ENCODE data around the gene CPLANE2. TPM values are rescaled to one million over a fixed set of nuclear protein-coding genes. Genes with fewer than 3 reads are reported as not detected.

The CPLANE2 gene
- total and polyA plus RNA-seq, 2 of the 4 experiments (the other 2 are of a cell fraction), result 3.2 to 5.8 TPM

- Histone ChIP-seq H4K8ac (ENCODE audit: low read depth in 2 of 2, low read length in 2 of 2) (no peak overlapping the region), H4K5ac (ENCODE audit: low read depth, low read length) (no peak overlapping the region), H2AK9ac (replicated peaks; ENCODE audit: low read depth, low read length, poor library complexity) (no peak overlapping the region), H4K91ac (ENCODE audit: insufficient read depth, low read depth, low read length) (no peak overlapping the region), H2BK120ac (ENCODE audit: low read depth, low read length) (no peak overlapping the region), H3K9me1 (ENCODE audit: insufficient read depth, low read length) (no peaks in the 10 kb centered on the region), H3K9me3 (ENCODE audit: control insufficient read depth, insufficient read depth, low read length) (no peaks in the 10 kb centered on the region), H3K23ac (ENCODE audit: low read depth, low read length) (no peak overlapping the region), H2AK5ac (ENCODE audit: low read depth, low read length) (no peak overlapping the region), H2BK20ac (ENCODE audit: low read depth, low read length) (no peak overlapping the region), H2BK5ac (ENCODE audit: low read depth, low read length, poor library complexity, severe bottlenecking) (no peak overlapping the region), H4K20me1 (ENCODE audit: insufficient read depth, low read length) (no peaks in the 10 kb centered on the region; the same call in 1 of the 2 replicates), H3K18ac (ENCODE audit: low read depth, low read length) (no peak overlapping the region), H2BK15ac (ENCODE audit: low read depth, low read length) (no peak overlapping the region), H3K4me1 (ENCODE audit: control insufficient read depth, insufficient read depth, low read length) (no peaks in the 10 kb centered on the region), H3K4ac (ENCODE audit: low read depth, low read length) (no peak overlapping the region), H3K27ac (ENCODE audit: insufficient read depth, low read length) (no peak overlapping the region), H3K36me3 (ENCODE audit: control insufficient read depth, insufficient read depth, low read length) (peaks cover 6% of the 10 kb centered on the region), H3K27me3 (ENCODE audit: control insufficient read depth, insufficient read depth, low read length) (no peaks in the 10 kb centered on the region), H3K56ac (ENCODE audit: extremely low read depth, insufficient read depth, low read length) (no peak overlapping the region), H3K79me1 (ENCODE audit: low read depth in 1 of 2, low read length in 2 of 2) (peaks cover 0 to 1% of the 10 kb centered on the region in 2 experiments; a peak in 1 of 4 replicates), H2AFZ (replicated peaks; ENCODE audit: low read length, poor library complexity) (no peak overlapping the region), H3K4me2 (ENCODE audit: low read depth, low read length) (no peak overlapping the region), H3K9ac (ENCODE audit: low read depth, low read length) (no peak overlapping the region), H3K4me3 (ENCODE audit: insufficient read depth, low read depth, low read length) (no peak overlapping the region), H3K14ac (replicated peaks; ENCODE audit: low read depth, low read length) (no peak overlapping the region)
- ChIA-PET POLR2A (ENCODE audit: unreplicated experiment) (no interaction called here), CTCF (no interaction called here)
- in situ Hi-C loops (cut with MboI; ENCODE audit: low sequenced_read_pairs), result loop anchor here (25.0 kb wide), 1 partner anchor 412 kb away; no protein-coding TSS in a partner anchor
- dilution Hi-C loops (cut with HindIII; ENCODE audit: low sequenced_read_pairs, unreplicated experiment), result no loop called here
- TF ChIP-seq RCOR1 (IDR thresholded peaks at IDR 0.05; ENCODE audit: insufficient replicate concordance, low read length) (no peak), BHLHE40 (IDR thresholded peaks at IDR 0.05; ENCODE audit: low read depth, low read length) (no peak), MAFK (IDR thresholded peaks at IDR 0.05; ENCODE audit: low read depth, low read length) (no peak), FOS (IDR thresholded peaks at IDR 0.05; ENCODE audit: low read depth, low read length) (no peak), RFX5 (IDR thresholded peaks at IDR 0.05; ENCODE audit: low read depth, low read length) (no peak), CHD1 (IDR thresholded peaks at IDR 0.05; ENCODE audit: low read depth, low read length) (no peak), POLR2A (IDR thresholded peaks at IDR 0.05; ENCODE audit: low read depth, low read length) (no peak), NFE2L2 (IDR thresholded peaks at IDR 0.05; ENCODE audit: low read depth, low read length) (no peak), SMC3 (IDR thresholded peaks at IDR 0.05; ENCODE audit: low read depth, low read length) (no peak)
- TF ChIP-seq, protein P1, sequence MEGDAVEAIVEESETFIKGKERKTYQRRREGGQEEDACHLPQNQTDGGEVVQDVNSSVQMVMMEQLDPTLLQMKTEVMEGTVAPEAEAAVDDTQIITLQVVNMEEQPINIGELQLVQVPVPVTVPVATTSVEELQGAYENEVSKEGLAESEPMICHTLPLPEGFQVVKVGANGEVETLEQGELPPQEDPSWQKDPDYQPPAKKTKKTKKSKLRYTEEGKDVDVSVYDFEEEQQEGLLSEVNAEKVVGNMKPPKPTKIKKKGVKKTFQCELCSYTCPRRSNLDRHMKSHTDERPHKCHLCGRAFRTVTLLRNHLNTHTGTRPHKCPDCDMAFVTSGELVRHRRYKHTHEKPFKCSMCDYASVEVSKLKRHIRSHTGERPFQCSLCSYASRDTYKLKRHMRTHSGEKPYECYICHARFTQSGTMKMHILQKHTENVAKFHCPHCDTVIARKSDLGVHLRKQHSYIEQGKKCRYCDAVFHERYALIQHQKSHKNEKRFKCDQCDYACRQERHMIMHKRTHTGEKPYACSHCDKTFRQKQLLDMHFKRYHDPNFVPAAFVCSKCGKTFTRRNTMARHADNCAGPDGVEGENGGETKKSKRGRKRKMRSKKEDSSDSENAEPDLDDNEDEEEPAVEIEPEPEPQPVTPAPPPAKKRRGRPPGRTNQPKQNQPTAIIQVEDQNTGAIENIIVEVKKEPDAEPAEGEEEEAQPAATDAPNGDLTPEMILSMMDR (conservative IDR thresholded peaks at IDR 0.05; ENCODE audit: low read depth, low read length), result no peak
- TF ChIP-seq, protein P2, sequence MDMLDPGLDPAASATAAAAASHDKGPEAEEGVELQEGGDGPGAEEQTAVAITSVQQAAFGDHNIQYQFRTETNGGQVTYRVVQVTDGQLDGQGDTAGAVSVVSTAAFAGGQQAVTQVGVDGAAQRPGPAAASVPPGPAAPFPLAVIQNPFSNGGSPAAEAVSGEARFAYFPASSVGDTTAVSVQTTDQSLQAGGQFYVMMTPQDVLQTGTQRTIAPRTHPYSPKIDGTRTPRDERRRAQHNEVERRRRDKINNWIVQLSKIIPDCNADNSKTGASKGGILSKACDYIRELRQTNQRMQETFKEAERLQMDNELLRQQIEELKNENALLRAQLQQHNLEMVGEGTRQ (IDR thresholded peaks at IDR 0.05; ENCODE audit: low read depth, low read length), result no peak
- TF ChIP-seq, protein P3, sequence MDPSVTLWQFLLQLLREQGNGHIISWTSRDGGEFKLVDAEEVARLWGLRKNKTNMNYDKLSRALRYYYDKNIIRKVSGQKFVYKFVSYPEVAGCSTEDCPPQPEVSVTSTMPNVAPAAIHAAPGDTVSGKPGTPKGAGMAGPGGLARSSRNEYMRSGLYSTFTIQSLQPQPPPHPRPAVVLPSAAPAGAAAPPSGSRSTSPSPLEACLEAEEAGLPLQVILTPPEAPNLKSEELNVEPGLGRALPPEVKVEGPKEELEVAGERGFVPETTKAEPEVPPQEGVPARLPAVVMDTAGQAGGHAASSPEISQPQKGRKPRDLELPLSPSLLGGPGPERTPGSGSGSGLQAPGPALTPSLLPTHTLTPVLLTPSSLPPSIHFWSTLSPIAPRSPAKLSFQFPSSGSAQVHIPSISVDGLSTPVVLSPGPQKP (IDR thresholded peaks at IDR 0.05; ENCODE audit: borderline replicate concordance, low read depth, low read length), result no peak
- intact Hi-C loops (cut with micrococcal nuclease), result no loop called here
- no peak for DNase-seq
- WGBS, 2 experiments (ENCODE audit: extremely low coverage in 2 of 2, insufficient read length in 1 of 2), result no CpG with 5 or more reads among the region's 1 CpG
- no TSS peak for BruUV-seq (replicated peaks)
- no peak for ATAC-seq (ENCODE audit: low read depth)
These were observed 37.9 kb downstream of the CPLANE2 start for GRCh38 chr1:16199157-16199501.

Measured in IMR-90 (cell line).